Measurements from ENCODE around the gene CHST12. TPM values are rescaled to one million over a fixed set of nuclear protein-coding genes. Genes with fewer than 3 reads are reported as not detected.
A peak's percentile ranks its signal among the peaks of the same experiment; 100 is the strongest.

Gene CHST12
- total and polyA plus RNA-seq, 7 donors, result 6.6 to 12.0 (median 8.2) TPM

DNA sequence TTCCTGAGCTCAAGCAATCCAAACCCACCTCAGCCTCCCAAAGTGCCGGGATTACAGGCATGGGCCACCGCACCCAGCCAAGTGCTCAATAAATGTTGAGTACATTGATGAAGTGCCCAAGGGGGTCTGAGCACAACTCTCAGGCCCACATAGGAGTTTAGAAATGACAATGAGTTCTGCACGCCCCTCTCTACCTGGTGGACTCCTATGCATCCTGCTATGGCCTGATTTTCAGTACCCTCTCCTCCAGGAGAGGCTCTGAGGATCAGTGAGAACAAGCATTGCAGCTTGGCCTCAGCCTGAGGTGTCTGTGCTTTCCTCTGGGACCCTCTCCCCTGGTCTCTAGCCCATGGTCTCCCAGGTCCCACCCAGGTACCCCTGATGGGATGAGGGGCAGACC is 93.7 kb downstream of the CHST12 start:
- H3K36me3 ChIP-seq (ENCODE audit: insufficient read depth in 1 of 2, low read depth in 1 of 2), result no peaks in the 10 kb centered on the region
- no peaks in the 10 kb centered on the region for H3K9me3 ChIP-seq
- no peak overlapping the region for H3K27ac ChIP-seq
- TF ChIP-seq, protein P1, sequence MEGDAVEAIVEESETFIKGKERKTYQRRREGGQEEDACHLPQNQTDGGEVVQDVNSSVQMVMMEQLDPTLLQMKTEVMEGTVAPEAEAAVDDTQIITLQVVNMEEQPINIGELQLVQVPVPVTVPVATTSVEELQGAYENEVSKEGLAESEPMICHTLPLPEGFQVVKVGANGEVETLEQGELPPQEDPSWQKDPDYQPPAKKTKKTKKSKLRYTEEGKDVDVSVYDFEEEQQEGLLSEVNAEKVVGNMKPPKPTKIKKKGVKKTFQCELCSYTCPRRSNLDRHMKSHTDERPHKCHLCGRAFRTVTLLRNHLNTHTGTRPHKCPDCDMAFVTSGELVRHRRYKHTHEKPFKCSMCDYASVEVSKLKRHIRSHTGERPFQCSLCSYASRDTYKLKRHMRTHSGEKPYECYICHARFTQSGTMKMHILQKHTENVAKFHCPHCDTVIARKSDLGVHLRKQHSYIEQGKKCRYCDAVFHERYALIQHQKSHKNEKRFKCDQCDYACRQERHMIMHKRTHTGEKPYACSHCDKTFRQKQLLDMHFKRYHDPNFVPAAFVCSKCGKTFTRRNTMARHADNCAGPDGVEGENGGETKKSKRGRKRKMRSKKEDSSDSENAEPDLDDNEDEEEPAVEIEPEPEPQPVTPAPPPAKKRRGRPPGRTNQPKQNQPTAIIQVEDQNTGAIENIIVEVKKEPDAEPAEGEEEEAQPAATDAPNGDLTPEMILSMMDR (IDR thresholded peaks at IDR 0.05), result no peak
- peaks cover 5% of the 10 kb centered on the region for H3K4me1 ChIP-seq
- DNase-seq (no peak), ATAC-seq (no peak)
- 86 to 98% (median 91%) methylated on average over 3 of the region's 3 CpGs for WGBS, 3 donors
- intact Hi-C loops (cut with DNase I), result no loop called here
- H3K27me3 ChIP-seq (ENCODE audit: insufficient read depth in 3 of 3, low read length in 2 of 3), result peaks cover 0 to 41% (median 8%) of the 10 kb centered on the region in 3 donors
- no peak overlapping the region for H3K4me3 ChIP-seq

DNA sequence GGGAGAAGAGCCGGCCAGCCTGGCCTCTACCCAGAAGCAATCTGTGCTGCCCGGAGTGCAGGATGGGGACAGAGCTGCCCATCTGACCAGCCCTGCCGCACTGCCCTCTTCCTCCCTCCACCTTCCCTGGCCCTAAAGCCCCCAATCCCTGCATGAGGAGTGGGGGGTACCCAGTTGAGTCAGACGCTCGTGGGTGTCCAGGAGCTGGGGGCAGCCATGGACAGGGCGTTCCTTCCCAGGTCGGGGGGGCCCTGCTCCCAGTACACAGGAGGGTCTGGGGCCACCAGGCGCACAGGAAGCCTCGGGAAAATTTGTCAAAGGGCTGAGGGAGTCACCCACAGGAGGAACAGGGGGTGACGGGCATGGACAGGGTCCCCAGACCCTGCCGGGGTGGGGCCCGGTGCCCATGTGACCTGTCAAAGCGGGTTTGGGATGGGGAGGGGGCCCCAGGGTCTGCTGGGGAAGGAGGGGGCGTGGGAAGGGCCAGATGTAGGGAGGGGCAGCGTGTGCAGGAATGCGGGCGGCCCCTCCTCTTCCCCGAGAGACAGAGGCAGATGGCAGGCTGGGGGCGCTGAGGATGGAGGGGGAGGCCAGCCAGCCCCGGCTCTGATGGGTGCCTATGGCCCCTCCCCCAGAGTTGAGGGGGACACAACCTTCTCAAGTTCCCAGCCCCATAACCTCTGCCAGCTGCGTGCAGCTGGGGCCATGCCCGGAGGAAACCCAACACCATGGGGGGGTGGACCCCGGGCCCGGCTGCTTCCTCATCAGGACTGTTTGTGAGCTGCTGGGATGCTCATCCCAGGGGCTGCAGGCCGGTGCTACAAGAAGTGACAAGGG is 94.3 kb downstream of the CHST12 start:
- Histone ChIP-seq H3K4me3 (no peak overlapping the region), H3K9me3 (no peaks in the 10 kb centered on the region), H3K36me3 (ENCODE audit: insufficient read depth in 1 of 2, low read depth in 1 of 2) (no peaks in the 10 kb centered on the region), H3K27me3 (ENCODE audit: insufficient read depth in 3 of 3, low read length in 2 of 3) (peaks cover 0 to 41% (median 8%) of the 10 kb centered on the region in 3 donors), H3K4me1 (peaks cover 5% of the 10 kb centered on the region), H3K27ac (no peak overlapping the region)
- whole genome bisulfite sequencing, 3 donors, result 21 to 31% (median 26%) methylated on average over 19 to 25 of the region's 25 CpGs
- intact Hi-C loops (cut with DNase I), result no loop called here
- ATAC-seq (peak in 1 of 4 donors; percentile 32), DNase-seq (no peak)
- TF ChIP-seq, protein P1 (IDR thresholded peaks at IDR 0.05), result no peak

Other genes starting within 250 kb of the CHST12 start
- gene MAD1L1, start 170.7 kb upstream of the CHST12 start, total RNA-seq, result 10 to 100 TPM; 11.8 to 16.4 (median 15.3) TPM
- 10 to 100 TPM; 11.7 to 17.5 (median 17.5) TPM for gene MAD1L1, start 170.7 kb upstream of the CHST12 start, polyA plus RNA-seq
- gene MRM2, start 161.4 kb upstream of the CHST12 start, total RNA-seq, result 10 to 100 TPM; 15.9 to 21.9 (median 18.4) TPM
- 10 to 100 TPM; 21.6 to 53.0 (median 41.1) TPM for gene MRM2, start 161.4 kb upstream of the CHST12 start, polyA plus RNA-seq
- gene NUDT1, start 161.4 kb upstream of the CHST12 start, total RNA-seq, result 10 to 100 TPM in 2 of 4 donors, 1 to 10 TPM in 2; 5.6 to 12.4 (median 8.4) TPM
- gene NUDT1, start 161.4 kb upstream of the CHST12 start, polyA plus RNA-seq, result 10 to 100 TPM; 13.6 to 29.2 (median 19.1) TPM
- gene SNX8, start 89.2 kb upstream of the CHST12 start, total RNA-seq, result 10 to 100 TPM; 13.4 to 25.1 (median 21.7) TPM
- 10 to 100 TPM in 2 of 3 donors, 1 to 10 TPM in 1; 8.4 to 14.3 (median 12.3) TPM for gene SNX8, start 89.2 kb upstream of the CHST12 start, polyA plus RNA-seq
- gene EIF3B, start 48.8 kb upstream of the CHST12 start, total RNA-seq, result 100 to 1,000 TPM; 101 to 203 (median 180) TPM
- gene EIF3B, start 48.8 kb upstream of the CHST12 start, polyA plus RNA-seq, result 100 to 1,000 TPM; 113 to 275 (median 159) TPM
- gene GRIFIN, start 72.8 kb downstream of the CHST12 start, total RNA-seq, result not detected
- not detected for gene GRIFIN, start 72.8 kb downstream of the CHST12 start, polyA plus RNA-seq
- gene LFNG, start 116.2 kb downstream of the CHST12 start, total RNA-seq, result 1 to 10 TPM; 2.4 to 3.0 (median 2.8) TPM
- gene LFNG, start 116.2 kb downstream of the CHST12 start, polyA plus RNA-seq, result 1 to 10 TPM; 1.3 to 2.1 (median 2.0) TPM
- 10 to 100 TPM; 11.9 to 14.3 (median 12.5) TPM for gene BRAT1, start 151.9 kb downstream of the CHST12 start, total RNA-seq
- 10 to 100 TPM; 13.2 to 14.8 (median 14.4) TPM for gene BRAT1, start 151.9 kb downstream of the CHST12 start, polyA plus RNA-seq
- 1 to 10 TPM; 5.6 to 8.5 (median 7.1) TPM for gene IQCE, start 155.4 kb downstream of the CHST12 start, total RNA-seq
- 1 to 10 TPM; 2.4 to 9.6 (median 6.5) TPM for gene IQCE, start 155.4 kb downstream of the CHST12 start, polyA plus RNA-seq
- 10 to 100 TPM in 1 of 4 donors, 1 to 10 TPM in 3; 6.5 to 11.3 (median 7.1) TPM for gene TTYH3, start 228.4 kb downstream of the CHST12 start, total RNA-seq
- 1 to 10 TPM; 1.3 to 2.4 (median 1.9) TPM for gene TTYH3, start 228.4 kb downstream of the CHST12 start, polyA plus RNA-seq

Data from psoas muscle (tissue), 8 donors.